GM11168 (cell line): ENCODE measurements around the gene KCNMA1.

Experiments used
- in situ Hi-C: fragments of 300-500 bp; cut with MboI; formaldehyde crosslinking; loops from one replicate; pipeline ENCODE4 v1.12.0; 2022; ENCODE audit warnings: low sequenced_read_pairs; ENCODE audit not compliant: unreplicated experiment

Gene KCNMA1

GRCh38 chr10:77611221-77611620 is 26.4 kb downstream of the KCNMA1 start:
- in situ Hi-C loops = no loop called here

DNA sequence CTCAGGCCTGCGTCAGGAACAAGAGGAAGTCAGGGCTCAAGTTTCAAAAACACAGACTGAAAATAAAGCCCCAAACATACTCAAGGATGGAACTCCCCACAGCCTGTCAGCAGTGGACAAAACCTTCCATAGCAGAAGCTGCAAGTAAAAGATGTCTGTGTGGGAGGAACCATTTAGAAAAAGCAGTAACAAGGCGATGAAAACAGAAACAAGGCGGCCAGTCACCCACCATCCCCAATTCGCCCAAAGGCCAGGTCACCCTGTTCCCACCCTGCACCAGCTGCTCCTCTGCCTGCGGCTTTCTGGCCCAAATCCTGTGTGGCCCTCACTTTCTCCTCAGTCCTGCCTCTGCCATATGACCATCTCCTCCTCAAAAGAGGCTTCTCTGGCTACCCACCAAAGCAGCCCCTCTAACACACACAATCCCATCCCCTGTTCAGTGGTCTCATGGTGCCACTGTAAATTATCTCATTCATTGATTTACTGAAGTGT is 27.8 kb downstream of the KCNMA1 start:
- in situ Hi-C loops = no loop called here

DNA sequence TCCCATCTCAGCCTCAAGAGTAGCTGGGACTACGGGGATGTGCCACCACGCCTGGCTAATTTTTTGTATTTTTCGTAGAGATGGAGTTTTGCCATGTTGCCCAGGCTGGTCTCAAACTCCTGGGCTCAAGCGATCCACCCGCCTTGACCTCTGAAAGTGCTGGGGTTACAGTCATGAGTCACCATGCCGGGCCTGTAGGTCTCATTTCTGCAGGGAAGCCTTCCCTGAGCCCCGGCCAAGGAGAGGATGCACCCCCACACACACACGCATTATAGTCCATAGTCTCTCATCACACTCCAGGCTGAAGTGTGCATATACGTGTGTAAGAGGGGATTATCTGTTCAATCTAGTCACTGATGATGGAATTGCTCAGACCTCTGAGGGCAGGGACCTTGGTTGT is 29.3 kb downstream of the KCNMA1 start:
- in situ Hi-C loops = no loop called here

DNA sequence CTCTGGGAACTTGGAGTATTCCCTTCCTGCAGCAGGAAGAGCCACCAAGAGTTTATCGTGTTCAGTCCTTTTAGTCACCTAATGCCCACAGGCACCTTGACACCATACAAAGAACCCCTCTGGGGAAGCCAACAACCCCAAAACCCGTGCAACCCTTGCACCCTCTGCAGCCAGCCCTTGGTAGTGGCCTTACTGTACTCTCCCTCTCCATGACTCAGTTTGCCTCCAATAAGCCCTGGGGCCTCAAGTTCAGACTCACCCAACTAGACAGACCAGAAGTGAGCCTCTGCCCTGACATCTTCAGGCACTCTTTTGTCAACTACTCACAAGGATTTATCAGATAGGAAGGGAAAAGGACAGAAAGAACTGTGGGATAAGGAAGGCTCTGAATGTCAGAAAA is 30.9 kb downstream of the KCNMA1 start:
- in situ Hi-C loops = no loop called here

GRCh38 chr10:77605466-77605865 is 32.1 kb downstream of the KCNMA1 start:
- in situ Hi-C loops = no loop called here

DNA sequence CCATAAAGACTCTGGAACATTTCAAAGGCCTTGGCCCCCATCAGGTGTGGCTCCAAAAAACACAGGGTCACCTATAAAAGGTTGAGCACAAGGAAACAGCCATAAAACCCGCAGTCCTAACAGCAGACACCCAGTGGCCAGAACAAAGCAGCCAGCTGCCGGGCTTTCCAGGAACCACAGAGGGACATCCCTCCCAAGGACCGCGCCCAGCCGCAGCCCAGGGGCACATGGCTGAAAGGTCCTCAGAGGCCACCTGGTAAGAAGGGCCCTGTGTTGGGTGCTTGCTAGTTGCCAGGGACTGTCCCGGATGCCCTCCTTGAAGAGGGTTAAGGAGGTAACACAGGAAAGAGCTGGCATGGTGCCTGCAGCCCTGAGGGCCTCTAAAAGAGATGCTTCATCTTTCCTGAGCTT is 32.7 kb downstream of the KCNMA1 start:
- in situ Hi-C loops = no loop called here

GRCh38 chr10:77604063-77604462 is 33.5 kb downstream of the KCNMA1 start:
- in situ Hi-C loops = no loop called here

- in situ Hi-C loops = no loop called here
Measured at GRCh38 chr10:77603534-77603927, 34.1 kb downstream of the KCNMA1 start.

- in situ Hi-C loops = no loop called here
Measured at GRCh38 chr10:77602913-77603533, 34.6 kb downstream of the KCNMA1 start.

DNA sequence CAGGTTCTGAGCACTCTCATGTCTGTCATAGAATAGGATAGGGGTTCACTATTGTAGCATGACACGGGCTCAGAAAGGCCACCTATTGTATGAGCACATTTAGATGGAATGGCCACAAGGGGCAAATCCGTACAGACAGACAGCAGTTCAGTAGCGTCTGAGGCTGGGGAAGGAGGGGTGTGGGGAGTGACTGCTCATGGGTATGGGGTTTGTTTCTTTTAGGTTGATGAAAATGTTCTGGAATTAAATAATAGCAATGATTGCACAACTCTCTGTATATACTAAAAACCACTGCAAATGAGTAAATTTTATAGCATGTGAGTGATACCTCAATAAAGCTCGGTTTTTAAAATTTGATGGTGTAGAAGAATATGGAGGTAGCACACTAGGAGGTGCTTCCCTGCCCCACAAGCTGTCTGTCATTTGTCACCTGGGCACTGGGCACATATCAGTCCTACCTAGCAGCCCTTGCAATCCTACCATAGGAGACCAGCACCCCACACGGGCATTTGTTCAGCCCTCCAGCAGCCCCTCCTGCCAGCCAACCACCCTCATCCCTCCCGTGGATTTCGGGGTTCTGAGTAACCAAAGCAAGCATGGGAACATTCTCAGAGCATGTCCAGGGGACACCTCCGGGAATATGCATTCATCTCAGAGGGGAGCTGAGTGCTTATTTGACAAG is 35.2 kb downstream of the KCNMA1 start:
- in situ Hi-C loops = no loop called here

- in situ Hi-C loops = no loop called here
Measured at GRCh38 chr10:77601488-77601887, 36.1 kb downstream of the KCNMA1 start.

DNA sequence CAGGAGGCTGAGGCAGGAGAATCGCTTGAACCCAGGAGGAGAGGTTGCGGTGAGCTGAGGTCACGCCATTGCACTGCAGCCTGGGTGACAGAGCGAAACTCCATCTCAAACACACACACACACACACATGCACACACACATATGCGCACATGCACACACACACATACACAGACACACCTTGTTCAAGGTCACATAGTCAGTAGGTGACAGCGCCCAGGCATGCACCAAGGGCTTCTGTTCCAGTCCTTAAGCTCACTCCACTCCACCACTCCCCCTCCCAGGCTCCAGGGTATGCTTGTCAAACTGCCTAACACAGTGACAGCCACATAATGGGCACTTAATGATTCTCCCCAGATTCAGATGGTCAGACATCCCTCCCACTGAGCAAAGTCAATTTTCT is 37.0 kb downstream of the KCNMA1 start:
- in situ Hi-C loops = no loop called here

GRCh38 chr10:77599651-77600050 is 38.0 kb downstream of the KCNMA1 start:
- in situ Hi-C loops = no loop called here

DNA sequence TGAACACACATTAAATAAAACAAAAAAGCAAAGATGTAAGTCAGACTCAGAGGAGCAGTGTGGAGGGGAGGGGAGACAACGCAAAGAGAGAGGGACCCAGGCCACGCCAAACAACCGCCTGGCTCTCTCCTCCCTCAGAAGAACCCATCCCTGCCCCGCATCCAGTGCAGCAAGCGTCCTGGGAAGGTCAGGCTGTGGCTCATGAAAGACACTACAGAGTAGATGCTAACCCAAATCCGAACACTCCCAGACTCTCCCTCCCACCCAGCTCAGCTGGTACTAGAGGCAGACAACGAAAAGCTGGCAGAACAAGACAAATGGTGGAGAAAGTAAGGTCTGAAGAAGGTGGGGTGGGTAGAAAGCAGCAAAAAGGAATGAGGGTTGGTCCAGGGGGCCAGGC is 39.0 kb downstream of the KCNMA1 start:
- in situ Hi-C loops = no loop called here

GRCh38 chr10:77597560-77597959 is 40.0 kb downstream of the KCNMA1 start:
- in situ Hi-C loops = no loop called here

DNA sequence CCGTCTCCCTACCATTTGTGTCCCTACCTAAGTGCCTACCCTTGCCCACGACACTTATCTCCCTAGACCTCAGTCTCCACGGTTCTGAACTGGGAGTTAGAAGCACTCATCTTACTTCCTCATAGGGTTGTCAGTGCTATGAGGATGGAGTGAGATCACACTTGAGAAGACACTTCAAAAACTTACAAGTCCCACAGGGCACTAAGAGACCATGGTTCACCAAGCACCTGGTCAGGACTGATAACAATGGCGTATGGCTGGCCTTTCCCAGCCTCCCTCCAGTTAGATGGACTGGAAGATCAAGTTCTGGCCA is 43.2 kb downstream of the KCNMA1 start:
- in situ Hi-C loops = no loop called here

DNA sequence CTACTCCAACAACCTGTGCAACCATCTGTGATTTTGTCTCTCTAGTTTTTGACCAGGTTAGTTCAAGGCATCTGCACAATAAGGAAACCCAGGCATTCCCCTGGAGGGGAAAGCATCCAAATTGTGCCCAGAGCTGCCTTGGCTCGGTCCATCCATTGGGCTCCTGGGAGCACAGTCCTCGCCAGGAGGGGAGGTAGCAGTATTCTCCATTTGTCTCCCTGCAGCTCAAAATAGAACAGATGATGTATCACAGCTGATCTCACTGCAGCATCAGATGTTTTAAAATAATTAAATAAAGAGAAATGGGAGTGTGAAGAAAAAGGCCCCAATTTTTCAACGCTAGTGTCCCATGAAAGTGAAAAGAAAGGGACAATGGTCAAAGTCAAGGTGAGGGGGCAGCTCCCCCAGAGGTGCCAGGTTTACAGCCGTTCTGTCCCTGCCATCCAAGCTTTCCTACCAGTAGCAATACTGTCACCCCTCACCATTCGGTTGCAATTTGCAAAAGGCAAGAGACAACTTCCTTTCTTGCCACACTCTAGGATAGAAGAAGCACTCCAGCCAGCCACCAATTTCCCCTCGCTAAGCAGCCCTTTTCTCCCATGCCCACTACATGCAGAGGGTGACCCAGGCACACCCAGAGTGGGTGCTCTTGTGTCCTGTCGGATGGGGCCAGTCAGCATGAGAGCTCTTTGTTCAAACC is 43.7 kb downstream of the KCNMA1 start:
- in situ Hi-C loops = no loop called here

DNA sequence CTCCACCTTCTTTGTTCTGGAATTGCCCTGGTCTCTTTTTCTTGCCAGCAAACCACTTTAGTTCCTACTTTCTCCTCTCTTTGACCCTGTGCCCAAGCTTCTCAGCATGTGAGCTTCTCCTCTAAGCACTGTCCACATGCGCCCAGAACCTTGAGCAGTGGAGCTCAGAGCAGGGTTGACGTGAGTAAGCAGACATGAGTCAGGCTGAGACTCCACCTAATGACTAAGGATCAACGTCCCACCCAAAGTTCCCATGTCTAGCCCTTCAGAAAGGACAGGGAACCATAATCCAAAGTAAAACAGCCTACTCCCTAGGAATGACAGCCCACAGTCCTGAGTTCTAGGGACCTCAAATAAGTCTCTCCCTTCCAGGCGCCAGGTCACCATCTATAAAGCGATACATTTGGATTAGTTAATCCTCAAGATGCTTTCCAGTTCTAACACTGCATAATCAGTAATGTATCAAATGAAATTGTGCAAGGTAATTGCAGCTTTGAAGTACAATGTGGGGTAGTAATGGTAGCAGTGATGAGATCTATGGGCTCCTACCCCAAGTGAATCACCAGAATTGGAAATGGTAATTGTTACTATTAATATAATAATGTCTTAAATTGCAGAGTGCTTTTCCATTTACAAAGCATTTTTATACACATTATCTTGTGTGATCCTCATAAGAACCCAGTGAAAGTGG is 44.5 kb downstream of the KCNMA1 start:
- in situ Hi-C loops = no loop called here

GRCh38 chr10:77592510-77592909 is 45.1 kb downstream of the KCNMA1 start:
- in situ Hi-C loops = no loop called here

GRCh38 chr10:77591238-77591880 is 46.2 kb downstream of the KCNMA1 start:
- in situ Hi-C loops = no loop called here
